Neural cell (in vitro differentiated cells): ENCODE measurements around the gene RNF44.

Experiments used
- CTCF ChIP-seq: fragments of 450-650 bp; IDR thresholded peaks from 2 replicates; pipeline ENCODE4 v1.5.1; 2014; ENCODE audit warnings: antibody characterized with exemption, mild to moderate bottlenecking, moderate library complexity; ENCODE audit not compliant: poor library complexity, severe bottlenecking
- EP300 ChIP-seq: fragments of 450-650 bp; conservative IDR thresholded peaks from 2 replicates; pipeline ENCODE4 v1.6.1; 2014; ENCODE audit warnings: antibody characterized with exemption, mild to moderate bottlenecking, moderate library complexity; ENCODE audit not compliant: poor library complexity, severe bottlenecking
- EZH2 ChIP-seq: fragments of 200-600, 300-800 bp; shearing (Covaris generic), sonication (generic); IDR thresholded peaks from 2 replicates; pipeline ENCODE4 v1.6.1; 2014; ENCODE audit warnings: antibody characterized with exemption, low read length, borderline replicate concordance, mild to moderate bottlenecking; ENCODE audit not compliant: insufficient read depth, poor library complexity, severe bottlenecking
- MXI1 ChIP-seq: fragments of 450-650 bp; conservative IDR thresholded peaks from 2 replicates; pipeline ENCODE4 v1.6.1; 2014; ENCODE audit warnings: antibody characterized with exemption, mild to moderate bottlenecking; ENCODE audit not compliant: poor library complexity, severe bottlenecking
- POLR2AphosphoS5 ChIP-seq: IDR thresholded peaks from 2 replicates; pipeline ENCODE4 v1.6.1; 2012
- RAD21 ChIP-seq: fragments of 450-650 bp; conservative IDR thresholded peaks from 2 replicates; pipeline ENCODE4 v1.6.1; 2014; ENCODE audit warnings: antibody characterized with exemption, mild to moderate bottlenecking, moderate library complexity
- REST ChIP-seq: IDR thresholded peaks from 2 replicates; pipeline ENCODE4 v1.6.1; 2012; ENCODE audit warnings: borderline replicate concordance
- SMC3 ChIP-seq: fragments of 450-650 bp; conservative IDR thresholded peaks from 2 replicates; pipeline ENCODE4 v1.6.1; 2014; ENCODE audit warnings: antibody characterized with exemption, mild to moderate bottlenecking, moderate library complexity; ENCODE audit not compliant: poor library complexity
- TAF1 ChIP-seq: IDR thresholded peaks from 2 replicates; pipeline ENCODE4 v1.6.1; 2012; ENCODE audit warnings: low read depth

GRCh38 chr5:176564002-176564401, 26.8 kb upstream of the RNF44 start:
- TF ChIP-seq CTCF (no peak), REST (no peak), POLR2AphosphoS5 (no peak), EP300 (no peak), TAF1 (no peak), EZH2 (no peak), RAD21 (no peak), SMC3 (no peak), MXI1 (no peak)
